Duodenal mucosa (tissue), 2 donors: ENCODE measurements around the gene ROCK2.

Source experiments
- H3K27ac ChIP-seq: one replicate; pipeline ENCODE4 v1.7.0; 2013; ENCODE audit warnings: low read depth, low read length
- H3K27me3 ChIP-seq, 2 donors: one replicate each; pipeline ENCODE4 v1.7.0; 2013; ENCODE audit warnings: low read length in 2 of 2, control low read depth in 1 of 2; ENCODE audit not compliant: insufficient read depth in 2 of 2, control insufficient read depth in 1 of 2
- H3K36me3 ChIP-seq, 2 donors: one replicate each; pipeline ENCODE4 v1.7.0; 2013; ENCODE audit warnings: low read length in 2 of 2, control low read depth in 1 of 2; ENCODE audit not compliant: insufficient read depth in 2 of 2, control insufficient read depth in 1 of 2
- H3K4me1 ChIP-seq, 2 donors: one replicate each; pipeline ENCODE4 v1.7.0; 2013; ENCODE audit warnings: low read length in 2 of 2, control low read depth in 1 of 2; ENCODE audit not compliant: insufficient read depth in 2 of 2, control insufficient read depth in 1 of 2
- H3K4me3 ChIP-seq, 2 donors: one replicate each; pipeline ENCODE4 v1.7.0; 2013; ENCODE audit warnings: low read length in 2 of 2, low read depth in 1 of 2
- H3K9ac ChIP-seq, 2 donors: one replicate each; pipeline ENCODE4 v1.7.0; 2013; ENCODE audit warnings: low read length in 2 of 2, low read depth in 1 of 2
- H3K9me3 ChIP-seq, 2 donors: one replicate each; pipeline ENCODE4 v1.7.0; 2013; ENCODE audit warnings: low read length in 2 of 2, control low read depth in 1 of 2; ENCODE audit not compliant: control insufficient read depth in 1 of 2

The ROCK2 gene

GRCh38 chr2:11298592-11298991 lies 45.8 kb downstream of the ROCK2 start:
- Histone ChIP-seq H3K9me3 (no peaks in the 10 kb centered on the region), H3K36me3 (no peaks in the 10 kb centered on the region), H3K27me3 (no peaks in the 10 kb centered on the region), H3K27ac (no peak overlapping the region), H3K4me1 (no peaks in the 10 kb centered on the region), H3K9ac (no peak overlapping the region), H3K4me3 (no peak overlapping the region)

- no peaks in the 10 kb centered on the region for H3K27me3 ChIP-seq
These were observed 48.0 kb downstream of the ROCK2 start for GRCh38 chr2:11296401-11296800.

GRCh38 chr2:11292464-11293255 lies 51.8 kb downstream of the ROCK2 start:
- no peak overlapping the region for H3K27ac ChIP-seq
- no peak overlapping the region for H3K4me3 ChIP-seq
- H3K9me3 ChIP-seq, result no peaks in the 10 kb centered on the region
- H3K36me3 ChIP-seq, result no peaks in the 10 kb centered on the region
- H3K9ac ChIP-seq, result no peak overlapping the region
- H3K27me3 ChIP-seq, result no peaks in the 10 kb centered on the region
- peaks cover 0 to 8% of the 10 kb centered on the region in 2 donors for H3K4me1 ChIP-seq

More at GRCh38 chr2:11296401-11296800, 48.0 kb downstream of the ROCK2 start:
- Histone ChIP-seq H3K36me3 (no peaks in the 10 kb centered on the region), H3K9ac (no peak overlapping the region), H3K9me3 (no peaks in the 10 kb centered on the region), H3K27ac (no peak overlapping the region), H3K4me1 (peaks cover 0 to 4% of the 10 kb centered on the region in 2 donors), H3K4me3 (no peak overlapping the region)

- peaks cover 0 to 3% of the 10 kb centered on the region in 2 donors for H3K36me3 ChIP-seq
- no peak overlapping the region for H3K9ac ChIP-seq
- no peak overlapping the region for H3K27ac ChIP-seq
- peaks cover 0 to 8% of the 10 kb centered on the region in 2 donors for H3K4me1 ChIP-seq
- no peaks in the 10 kb centered on the region for H3K9me3 ChIP-seq
- no peak overlapping the region for H3K4me3 ChIP-seq
- H3K27me3 ChIP-seq, result no peaks in the 10 kb centered on the region
These were observed 53.7 kb downstream of the ROCK2 start for GRCh38 chr2:11290713-11291112.

- no peaks in the 10 kb centered on the region for H3K27me3 ChIP-seq
- H3K9ac ChIP-seq, result no peak overlapping the region
- no peaks in the 10 kb centered on the region for H3K9me3 ChIP-seq
- peaks cover 0 to 8% of the 10 kb centered on the region in 2 donors for H3K4me1 ChIP-seq
- H3K4me3 ChIP-seq, result no peak overlapping the region
- H3K36me3 ChIP-seq, result peaks cover 3 to 5% of the 10 kb centered on the region in 2 donors
- H3K27ac ChIP-seq, result no peak overlapping the region
These were observed 54.2 kb downstream of the ROCK2 start for GRCh38 chr2:11290211-11290610.

GRCh38 chr2:11288431-11288830 lies 56.0 kb downstream of the ROCK2 start:
- Histone ChIP-seq H3K36me3 (peaks cover 10 to 18% of the 10 kb centered on the region in 2 donors), H3K9me3 (peaks cover 0 to 8% of the 10 kb centered on the region in 2 donors), H3K4me1 (peaks cover 0 to 8% of the 10 kb centered on the region in 2 donors), H3K9ac (no peak overlapping the region), H3K4me3 (no peak overlapping the region), H3K27me3 (no peaks in the 10 kb centered on the region), H3K27ac (no peak overlapping the region)

GRCh38 chr2:11286749-11287148 lies 57.7 kb downstream of the ROCK2 start:
- H3K9ac ChIP-seq, result no peak overlapping the region
- H3K9me3 ChIP-seq, result peaks cover 0 to 8% of the 10 kb centered on the region in 2 donors
- no peak overlapping the region for H3K4me3 ChIP-seq
- no peak overlapping the region for H3K27ac ChIP-seq
- no peaks in the 10 kb centered on the region for H3K27me3 ChIP-seq
- H3K4me1 ChIP-seq, result peaks cover 0 to 4% of the 10 kb centered on the region in 2 donors
- peaks cover 10 to 19% of the 10 kb centered on the region in 2 donors for H3K36me3 ChIP-seq

- Histone ChIP-seq H3K36me3 (peaks cover 10 to 19% of the 10 kb centered on the region in 2 donors), H3K4me3 (no peak overlapping the region), H3K9ac (no peak overlapping the region), H3K9me3 (peaks cover 0 to 8% of the 10 kb centered on the region in 2 donors), H3K27ac (no peak overlapping the region), H3K4me1 (peaks cover 0 to 4% of the 10 kb centered on the region in 2 donors), H3K27me3 (no peaks in the 10 kb centered on the region)
These were observed 58.1 kb downstream of the ROCK2 start for GRCh38 chr2:11286323-11286722.

GRCh38 chr2:11285499-11285898 lies 58.9 kb downstream of the ROCK2 start:
- Histone ChIP-seq H3K4me3 (no peak overlapping the region), H3K4me1 (peaks cover 0 to 4% of the 10 kb centered on the region in 2 donors), H3K9me3 (peaks cover 0 to 8% of the 10 kb centered on the region in 2 donors), H3K27me3 (no peaks in the 10 kb centered on the region), H3K27ac (no peak overlapping the region), H3K36me3 (peaks cover 10 to 19% of the 10 kb centered on the region in 2 donors), H3K9ac (no peak overlapping the region)

GRCh38 chr2:11281186-11281585 lies 63.2 kb downstream of the ROCK2 start:
- peaks cover 0 to 8% of the 10 kb centered on the region in 2 donors for H3K9me3 ChIP-seq
- H3K27ac ChIP-seq, result no peak overlapping the region
- no peaks in the 10 kb centered on the region for H3K27me3 ChIP-seq
- no peaks in the 10 kb centered on the region for H3K4me1 ChIP-seq
- H3K9ac ChIP-seq, result no peak overlapping the region
- peaks cover 8 to 23% of the 10 kb centered on the region in 2 donors for H3K36me3 ChIP-seq
- no peak overlapping the region for H3K4me3 ChIP-seq
